HFFc6 (cell line): ENCODE data around the gene MESP2. TPM values are rescaled to one million over a fixed set of nuclear protein-coding genes. Genes with fewer than 3 reads are reported as not detected.

Experiments
- DNase-seq: peaks from one replicate; pipeline ENCODE4 v3.0.0-alpha.2; 2018
- H3K27ac Mint-ChIP-seq: 2 replicates; pipeline ENCODE4 v1.8.0; 2020; ENCODE audit warnings: mild to moderate bottlenecking, mixed read lengths
- H3K27me3 Mint-ChIP-seq: 2 replicates; pipeline ENCODE4 v1.8.0; 2021; ENCODE audit warnings: mild to moderate bottlenecking, moderate library complexity, mixed read lengths; ENCODE audit not compliant: insufficient read depth
- H3K36me3 Mint-ChIP-seq: 2 replicates; pipeline ENCODE4 v1.8.0; 2021; ENCODE audit warnings: low read depth, mixed read lengths
- H3K4me1 Mint-ChIP-seq: 2 replicates; pipeline ENCODE4 v1.8.0; 2020; ENCODE audit warnings: low read depth, mixed read lengths
- H3K4me3 Mint-ChIP-seq: 2 replicates; pipeline ENCODE4 v1.8.0; 2020; ENCODE audit warnings: mild to moderate bottlenecking, moderate library complexity, mixed read lengths
- H3K9me3 Mint-ChIP-seq: 2 replicates; pipeline ENCODE4 v1.8.0; 2020; ENCODE audit warnings: mild to moderate bottlenecking, mixed read lengths
- CTCF ChIP-seq: fragments of 200-600 bp; sonication (generic); IDR thresholded peaks from 2 replicates; pipeline ENCODE4 v1.5.0; 2021; ENCODE audit warnings: antibody characterized with exemption, mild to moderate bottlenecking
- total RNA-seq, 6 experiments: library from RNA; stranded (reverse); fragmentation: NEBNext Ultra II Directional; extraction: Animal tissue kit (Norgen Biotek cat#: 25700); gene quantifications; 2 replicates in 1 of 6; 3 replicates in 5 of 6; pipeline ENCODE4 v1.2.3, GENCODE V29; 2021

Gene MESP2
- total RNA-seq, 6 experiments from 2014 or later: 0.19 to 0.26 (median 0.21) TPM; not detected in 3

DNA sequence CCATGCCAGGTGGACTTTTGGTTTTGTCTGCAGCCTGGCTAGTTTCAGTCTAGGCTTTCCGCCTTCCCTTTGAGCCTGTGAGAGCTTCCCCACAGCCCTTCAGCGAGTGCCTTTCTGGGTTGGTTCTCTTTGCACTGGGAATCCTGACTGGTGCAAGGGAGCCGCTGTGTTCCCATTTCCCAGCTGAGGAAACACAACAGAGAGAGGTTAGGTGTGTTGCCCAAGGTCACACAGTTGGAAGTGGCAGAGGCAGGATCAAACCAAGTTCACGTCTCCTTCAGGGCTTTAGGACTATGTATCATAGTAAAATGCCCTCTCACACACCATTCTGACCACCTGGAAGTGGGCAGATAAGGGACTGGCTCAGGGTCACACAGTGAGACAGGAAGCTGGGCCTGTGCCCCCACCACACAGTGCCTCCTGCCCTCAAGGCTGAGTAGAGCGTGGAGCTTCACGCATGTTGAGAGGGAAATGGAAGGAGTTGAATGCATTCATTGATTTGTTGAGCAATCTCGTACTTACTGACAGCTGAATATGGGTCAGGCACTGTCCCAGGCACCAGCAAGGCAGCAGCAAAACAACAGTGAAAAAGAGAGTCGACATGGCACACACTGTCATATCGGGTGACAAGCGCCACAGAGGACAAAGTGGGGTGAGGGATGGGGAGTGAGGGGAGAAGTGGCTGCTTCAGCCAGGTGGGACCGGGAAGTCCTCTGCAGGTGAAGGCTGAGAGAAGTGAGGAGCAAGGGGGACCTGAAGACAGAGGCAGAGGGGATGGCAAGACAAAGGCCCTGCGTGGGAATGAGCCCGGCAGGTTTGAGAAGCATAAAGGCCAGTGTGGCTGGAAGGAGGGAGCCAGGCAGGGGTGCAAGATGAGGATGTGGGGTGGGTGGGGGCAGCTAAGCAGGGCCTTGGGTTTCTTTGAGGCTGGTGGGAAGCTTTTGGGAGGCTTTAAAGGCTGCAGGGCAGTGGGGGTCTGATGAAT lies 50.8 kb downstream of the MESP2 start:
- Mint-ChIP-seq H3K36me3 (peaks cover 13% of the 10 kb centered on the region; the same call in 1 of the 2 replicates), H3K27me3 (peaks cover 3% of the 10 kb centered on the region), H3K4me3 (no peak overlapping the region), H3K4me1 (peaks cover 74% of the 10 kb centered on the region), H3K27ac (peak overlapping the region; percentile 89), H3K9me3 (no peaks in the 10 kb centered on the region)
- DNase-seq: no peak
- no peak for TF ChIP-seq CTCF

GRCh38 chr15:89827829-89828228 lies 51.7 kb downstream of the MESP2 start:
- no peaks in the 10 kb centered on the region for H3K9me3 Mint-ChIP-seq
- peaks cover 65% of the 10 kb centered on the region for H3K4me1 Mint-ChIP-seq
- peak overlapping the region; percentile 89 for H3K27ac Mint-ChIP-seq
- peaks cover 13% of the 10 kb centered on the region; the same call in 1 of the 2 replicates for H3K36me3 Mint-ChIP-seq
- H3K27me3 Mint-ChIP-seq: peaks cover 3% of the 10 kb centered on the region; the same call in 1 of the 2 replicates
- H3K4me3 Mint-ChIP-seq: 0 out of 2 replicates have a peak overlapping the region, but pooled peaks have one; percentile 61
- DNase-seq: no peak
- no peak for TF ChIP-seq CTCF

Other genes with a start within 250 kb of the MESP2 start
- gene TICRR, start 200.9 kb upstream of the MESP2 start, total RNA-seq: 1 to 10 TPM; 3.0 to 6.0 (median 5.0) TPM
- gene KIF7, start 120.9 kb upstream of the MESP2 start, total RNA-seq: 10 to 100 TPM; 21.9 to 27.3 (median 24.5) TPM
- not detected for gene PLIN1, start 97.0 kb upstream of the MESP2 start, total RNA-seq
- gene PEX11A, start 85.6 kb upstream of the MESP2 start, total RNA-seq: 1 to 10 TPM; 2.1 to 4.6 (median 3.0) TPM
- under 1 TPM in 1 of 6 experiments, not detected in 5; 0.21 TPM for gene WDR93, start 85.5 kb upstream of the MESP2 start, total RNA-seq
- gene MESP1, start 25.1 kb upstream of the MESP2 start, total RNA-seq: under 1 TPM; 0.13 to 0.57 (median 0.26) TPM
- gene ANPEP, start 38.5 kb downstream of the MESP2 start, total RNA-seq: 100 to 1,000 TPM; 502 to 857 (median 524) TPM
- 10 to 100 TPM; 30.9 to 37.9 (median 33.4) TPM for gene AP3S2, start 117.7 kb downstream of the MESP2 start, total RNA-seq
- gene ARPIN, start 136.6 kb downstream of the MESP2 start, total RNA-seq: 10 to 100 TPM in 4 of 6 experiments, 1 to 10 TPM in 2; 5.8 to 11.8 (median 10.9) TPM
- gene ZNF710, start 225.0 kb downstream of the MESP2 start, total RNA-seq: 10 to 100 TPM; 17.6 to 23.3 (median 20.3) TPM